Astrocyte (in vitro differentiated cells and primary cell): Measurements from ENCODE around the gene PPP2R2B. TPM values are rescaled to one million over a fixed set of nuclear protein-coding genes. Genes with fewer than 3 reads are reported as not detected.

Experiments used
- DNase-seq: peaks from one replicate; pipeline ENCODE4 v3.0.0-alpha.2; 2010; ENCODE audit warnings: low read depth
- FAIRE-seq: peaks from 2 replicates; lab custom pipeline; 2011; peaks lifted over from hg19 to GRCh38; lab: Jason Lieb, UNC
- H2AFZ ChIP-seq: 2 replicates; pipeline ENCODE4 v1.6.0; 2012; ENCODE audit warnings: low read depth, low read length, inconsistent platforms
- H3K27ac ChIP-seq: 2 replicates; pipeline ENCODE4 v1.5.1; 2011; ENCODE audit warnings: low read depth, low read length, inconsistent platforms
- H3K27me3 ChIP-seq: 2 replicates; pipeline ENCODE4 v1.6.0; 2011; ENCODE audit warnings: low read length, inconsistent platforms; ENCODE audit not compliant: insufficient read depth
- H3K36me3 ChIP-seq: 2 replicates; pipeline ENCODE4 v1.5.1; 2011; ENCODE audit warnings: low read length, inconsistent platforms; ENCODE audit not compliant: insufficient read depth
- H3K4me1 ChIP-seq: 2 replicates; pipeline ENCODE4 v1.5.1; 2011; ENCODE audit warnings: low read length, inconsistent platforms; ENCODE audit not compliant: insufficient read depth
- H3K4me2 ChIP-seq: 2 replicates; pipeline ENCODE4 v1.6.0; 2012; ENCODE audit warnings: low read length, inconsistent platforms
- H3K4me3 ChIP-seq: 2 replicates; pipeline ENCODE4 v1.5.1; 2011; ENCODE audit warnings: low read depth, mild to moderate bottlenecking, low read length, inconsistent platforms; ENCODE audit not compliant: insufficient read depth
- H3K79me2 ChIP-seq: 2 replicates; pipeline ENCODE4 v1.6.0; 2012; ENCODE audit warnings: mild to moderate bottlenecking, low read length, inconsistent platforms; ENCODE audit not compliant: insufficient read depth
- H3K9ac ChIP-seq: 2 replicates; pipeline ENCODE4 v1.6.0; 2012; ENCODE audit warnings: mild to moderate bottlenecking, low read length, inconsistent platforms
- H3K9me3 ChIP-seq: 2 replicates; pipeline ENCODE4 v1.5.1; 2012; ENCODE audit warnings: low read depth, mild to moderate bottlenecking, low read length, inconsistent platforms; ENCODE audit not compliant: insufficient read depth
- H4K20me1 ChIP-seq: 2 replicates; pipeline ENCODE4 v1.6.0; 2012; ENCODE audit warnings: low read length, inconsistent platforms; ENCODE audit not compliant: insufficient read depth
- H3K27ac Mint-ChIP-seq: one replicate; pipeline ENCODE4 v1.8.0; 2021; ENCODE audit warnings: mild to moderate bottlenecking, mixed read lengths; ENCODE audit not compliant: unreplicated experiment
- H3K27me3 Mint-ChIP-seq: one replicate; pipeline ENCODE4 v1.8.0; 2021; ENCODE audit warnings: low read depth, mixed read lengths; ENCODE audit not compliant: unreplicated experiment
- H3K36me3 Mint-ChIP-seq: one replicate; pipeline ENCODE4 v1.8.0; 2021; ENCODE audit warnings: low read depth, mixed read lengths; ENCODE audit not compliant: unreplicated experiment
- H3K4me1 Mint-ChIP-seq: one replicate; pipeline ENCODE4 v1.8.0; 2021; ENCODE audit warnings: low read depth, mixed read lengths; ENCODE audit not compliant: unreplicated experiment
- H3K4me3 Mint-ChIP-seq: one replicate; pipeline ENCODE4 v1.8.0; 2021; ENCODE audit warnings: mild to moderate bottlenecking, moderate library complexity, mixed read lengths; ENCODE audit not compliant: unreplicated experiment
- H3K9me3 Mint-ChIP-seq: one replicate; pipeline ENCODE4 v1.8.0; 2021; ENCODE audit warnings: mild to moderate bottlenecking, mixed read lengths; ENCODE audit not compliant: unreplicated experiment
- EZH2 ChIP-seq: IDR thresholded peaks from 2 replicates; pipeline ENCODE4 v1.6.1; 2012; ENCODE audit warnings: mild to moderate bottlenecking, low read length, inconsistent platforms; ENCODE audit not compliant: insufficient read depth
- total RNA-seq: library from RNA; stranded (reverse); gene quantifications from 2 replicates; pipeline ENCODE4 v1.2.1, GENCODE V29; 2021
- TF ChIP-seq, protein P1 (sequence below): IDR thresholded peaks from 2 replicates; pipeline ENCODE4 v1.5.1; 2011; ENCODE audit warnings: low read depth, mild to moderate bottlenecking, inconsistent platforms, low read length, moderate library complexity; ENCODE audit not compliant: insufficient read depth

PPP2R2B gene
- total RNA-seq, 1 donor from 2014 or later, result 5.2 TPM

DNA sequence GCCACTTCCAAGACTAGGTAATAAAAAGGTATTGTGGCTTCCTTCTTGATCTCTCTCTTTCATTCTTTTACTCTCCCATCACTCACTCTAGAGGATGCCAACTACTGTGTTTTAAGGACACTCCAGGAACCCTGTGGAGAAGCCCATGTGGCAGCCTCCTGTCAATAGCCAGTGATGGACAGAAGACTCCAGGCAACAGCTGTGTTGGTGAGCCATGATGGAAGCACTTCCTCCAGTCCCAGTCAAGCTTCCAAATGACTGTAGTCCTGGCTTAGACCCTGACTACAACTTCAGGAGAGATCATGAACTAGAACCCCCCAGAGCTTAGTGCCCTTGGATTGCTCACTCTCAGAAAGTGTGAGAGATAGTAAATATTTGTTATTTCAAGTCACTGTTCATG lies 123.9 kb downstream of the PPP2R2B start:
- H3K36me3 Mint-ChIP-seq, result no peaks in the 10 kb centered on the region
- FAIRE-seq, result no peak

DNA sequence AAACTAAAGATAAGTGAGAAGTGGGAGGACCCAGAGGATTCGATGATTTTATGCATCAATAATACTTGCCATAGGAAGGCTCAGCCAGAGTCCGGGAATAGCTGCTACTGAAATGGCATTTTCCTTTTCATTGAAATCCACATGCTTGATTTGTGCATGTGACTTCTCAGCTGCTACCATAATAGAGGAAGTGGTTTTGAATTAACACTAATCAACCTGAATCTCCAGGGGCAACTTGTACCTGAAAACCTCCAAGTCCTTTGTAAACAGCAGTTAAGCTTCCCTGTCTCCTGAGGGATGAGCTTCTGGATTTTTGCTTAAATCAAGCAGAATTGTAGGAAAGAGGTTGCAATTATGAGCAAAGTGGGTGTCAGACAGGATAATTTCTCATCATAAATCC lies 124.9 kb downstream of the PPP2R2B start:
- Histone ChIP-seq H3K4me1 (no peaks in the 10 kb centered on the region), H3K4me2 (no peak overlapping the region), H3K27me3 (no peaks in the 10 kb centered on the region), H4K20me1 (no peaks in the 10 kb centered on the region), H3K9me3 (no peaks in the 10 kb centered on the region), H3K36me3 (no peaks in the 10 kb centered on the region), H3K79me2 (no peaks in the 10 kb centered on the region), H3K9ac (no peak overlapping the region), H2AFZ (no peak overlapping the region), H3K27ac (no peak overlapping the region), H3K4me3 (no peak overlapping the region)
- Mint-ChIP-seq H3K27me3 (peaks cover 2% of the 10 kb centered on the region), H3K36me3 (no peaks in the 10 kb centered on the region), H3K9me3 (no peaks in the 10 kb centered on the region), H3K4me3 (no peak overlapping the region), H3K4me1 (peaks cover 5% of the 10 kb centered on the region), H3K27ac (no peak overlapping the region)
- DNase-seq (no peak), FAIRE-seq (no peak)
- TF ChIP-seq EZH2, result no peak
- TF ChIP-seq, protein P1, sequence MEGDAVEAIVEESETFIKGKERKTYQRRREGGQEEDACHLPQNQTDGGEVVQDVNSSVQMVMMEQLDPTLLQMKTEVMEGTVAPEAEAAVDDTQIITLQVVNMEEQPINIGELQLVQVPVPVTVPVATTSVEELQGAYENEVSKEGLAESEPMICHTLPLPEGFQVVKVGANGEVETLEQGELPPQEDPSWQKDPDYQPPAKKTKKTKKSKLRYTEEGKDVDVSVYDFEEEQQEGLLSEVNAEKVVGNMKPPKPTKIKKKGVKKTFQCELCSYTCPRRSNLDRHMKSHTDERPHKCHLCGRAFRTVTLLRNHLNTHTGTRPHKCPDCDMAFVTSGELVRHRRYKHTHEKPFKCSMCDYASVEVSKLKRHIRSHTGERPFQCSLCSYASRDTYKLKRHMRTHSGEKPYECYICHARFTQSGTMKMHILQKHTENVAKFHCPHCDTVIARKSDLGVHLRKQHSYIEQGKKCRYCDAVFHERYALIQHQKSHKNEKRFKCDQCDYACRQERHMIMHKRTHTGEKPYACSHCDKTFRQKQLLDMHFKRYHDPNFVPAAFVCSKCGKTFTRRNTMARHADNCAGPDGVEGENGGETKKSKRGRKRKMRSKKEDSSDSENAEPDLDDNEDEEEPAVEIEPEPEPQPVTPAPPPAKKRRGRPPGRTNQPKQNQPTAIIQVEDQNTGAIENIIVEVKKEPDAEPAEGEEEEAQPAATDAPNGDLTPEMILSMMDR, result no peak

More for the DNA sequence above, 123.9 kb downstream of the PPP2R2B start:
- no peaks in the 10 kb centered on the region for H3K27me3 ChIP-seq
- no peak overlapping the region for H3K4me3 ChIP-seq
- Mint-ChIP-seq H3K27ac (no peak overlapping the region), H3K4me1 (peaks cover 5% of the 10 kb centered on the region), H3K4me3 (no peak overlapping the region), H3K9me3 (no peaks in the 10 kb centered on the region), H3K27me3 (peaks cover 2% of the 10 kb centered on the region)
- H4K20me1 ChIP-seq, result no peaks in the 10 kb centered on the region
- no peaks in the 10 kb centered on the region for H3K36me3 ChIP-seq
- no peak overlapping the region for H3K27ac ChIP-seq
- no peaks in the 10 kb centered on the region for H3K9me3 ChIP-seq
- H2AFZ ChIP-seq, result no peak overlapping the region
- TF ChIP-seq, protein P1, result no peak
- no peak for TF ChIP-seq EZH2
- H3K79me2 ChIP-seq, result no peaks in the 10 kb centered on the region
- H3K4me1 ChIP-seq, result no peaks in the 10 kb centered on the region
- DNase-seq, result no peak
- H3K4me2 ChIP-seq, result no peak overlapping the region
- H3K9ac ChIP-seq, result no peak overlapping the region

DNA sequence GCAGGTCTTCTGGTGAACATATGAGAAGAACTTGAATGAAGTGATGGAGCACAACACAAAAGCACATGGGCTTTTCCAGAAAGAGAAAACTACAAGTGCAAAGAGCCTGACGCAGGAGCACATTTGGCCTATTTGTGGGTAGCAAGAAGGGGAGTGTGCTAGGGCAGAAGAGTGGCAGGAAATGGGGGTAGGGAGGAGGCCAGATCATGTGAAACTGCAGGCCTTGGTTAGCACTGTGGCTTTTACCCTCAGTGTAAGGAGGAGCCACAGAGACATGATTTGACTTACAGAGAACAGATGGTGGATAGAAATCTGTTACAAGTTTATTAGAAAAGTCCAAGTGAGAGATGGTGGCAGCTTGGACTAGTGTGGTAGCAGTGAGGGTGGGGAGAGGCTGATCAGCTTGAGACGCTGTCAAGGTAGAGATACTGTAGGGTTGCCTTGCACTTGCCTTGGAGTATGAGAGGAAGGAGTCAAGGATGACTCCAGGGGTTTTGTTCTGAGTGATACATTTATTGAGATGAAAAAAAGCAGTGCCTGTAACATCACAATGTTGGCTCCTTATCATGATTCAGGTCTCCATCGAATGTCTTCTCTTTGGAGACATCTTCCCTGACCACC lies 126.7 kb downstream of the PPP2R2B start:
- Mint-ChIP-seq H3K36me3 (no peaks in the 10 kb centered on the region), H3K27me3 (peaks cover 2% of the 10 kb centered on the region), H3K4me1 (peaks cover 5% of the 10 kb centered on the region), H3K27ac (no peak overlapping the region), H3K9me3 (peaks cover 4% of the 10 kb centered on the region), H3K4me3 (no peak overlapping the region)
- Histone ChIP-seq H3K27ac (no peak overlapping the region), H3K79me2 (no peaks in the 10 kb centered on the region), H3K36me3 (no peaks in the 10 kb centered on the region), H3K4me2 (no peak overlapping the region), H2AFZ (no peak overlapping the region), H3K4me3 (no peak overlapping the region), H4K20me1 (no peaks in the 10 kb centered on the region), H3K9ac (no peak overlapping the region), H3K9me3 (no peaks in the 10 kb centered on the region), H3K27me3 (no peaks in the 10 kb centered on the region), H3K4me1 (no peaks in the 10 kb centered on the region)
- DNase-seq (no peak), FAIRE-seq (no peak)
- TF ChIP-seq, protein P1, result no peak
- no peak for TF ChIP-seq EZH2
